ENCODE measurements around the gene SKAP2. TPM values are rescaled to one million over a fixed set of nuclear protein-coding genes. Genes with fewer than 3 reads are reported as not detected.

SKAP2 gene
- polyA plus RNA-seq, 1 of the 3 experiments (the other 2 are of a cell fraction), result 0.69 TPM

GRCh38 chr7:26645121-26645520 lies 219.3 kb downstream of the SKAP2 start:
- TF ChIP-seq TCF12 (IDR thresholded peaks at IDR 0.05), result no peak
- TF ChIP-seq PBX3 (IDR thresholded peaks at IDR 0.05), result no peak
- no peak for TF ChIP-seq MEF2A (IDR thresholded peaks at IDR 0.05; ENCODE audit: borderline replicate concordance, low read depth)
- TF ChIP-seq GABPA (IDR thresholded peaks at IDR 0.05; ENCODE audit: low read depth), result no peak
- DNase-seq, result no peak
- CTCF ChIA-PET, result interaction anchor here (1.6 to 1.8 kb wide), 3 partner anchors 23 to 275 kb away, joined by 5 to 8 read pairs (median 7); no protein-coding TSS in a partner anchor
- Histone ChIP-seq H3K27me3 (ENCODE audit: insufficient read depth) (no peaks in the 10 kb centered on the region), H3K79me2 (ENCODE audit: insufficient read depth) (no peaks in the 10 kb centered on the region), H3K4me3 (ENCODE audit: low read depth in 2 of 2, low read length in 1 of 2) (no peak overlapping the region), H3K4me2 (no peak overlapping the region), H2AFZ (ENCODE audit: low read depth) (no peak overlapping the region), H3K4me1 (ENCODE audit: control insufficient read depth in 1 of 2, insufficient read depth in 2 of 2, low read depth in 1 of 2, low read length in 1 of 2) (no peaks in the 10 kb centered on the region), H3K36me3 (replicated peaks in 1 of 2; ENCODE audit: control insufficient read depth in 1 of 2, insufficient read depth in 2 of 2, low read length in 1 of 2) (no peaks in the 10 kb centered on the region), H3K9ac (no peak overlapping the region), H3K9me3 (no peaks in the 10 kb centered on the region), H3K9me2 (no peaks in the 10 kb centered on the region), H4K20me1 (ENCODE audit: insufficient read depth) (no peaks in the 10 kb centered on the region), H3K27ac (ENCODE audit: low read depth in 2 of 2, low read length in 1 of 2) (no peak overlapping the region), H3F3A (replicated peaks; ENCODE audit: insufficient read depth) (no peaks in the 10 kb centered on the region)
- POLR2A ChIA-PET, result no interaction called here
- WGBS (ENCODE audit: low lambda C conversion rate), result 50% methylated on average over 6 of the region's 6 CpGs

- H3K4me3 ChIP-seq (ENCODE audit: low read depth in 2 of 2, low read length in 1 of 2), result no peak overlapping the region
- WGBS (ENCODE audit: low lambda C conversion rate), result 75% methylated on average over 3 of the region's 3 CpGs
- H4K20me1 ChIP-seq (ENCODE audit: insufficient read depth), result no peaks in the 10 kb centered on the region
- no peaks in the 10 kb centered on the region for H3K9me3 ChIP-seq
- no peaks in the 10 kb centered on the region for H3K9me2 ChIP-seq
- POLR2A ChIA-PET, result no interaction called here
- no peaks in the 10 kb centered on the region for H3K4me1 ChIP-seq (ENCODE audit: control insufficient read depth in 1 of 2, insufficient read depth in 2 of 2, low read depth in 1 of 2, low read length in 1 of 2)
- no peak for TF ChIP-seq POLR2AphosphoS5 (IDR thresholded peaks at IDR 0.05; ENCODE audit: low read depth, low read length)
- TF ChIP-seq FOSL2 (IDR thresholded peaks at IDR 0.05; ENCODE audit: borderline replicate concordance, low read depth), result no peak
- no peak for TF ChIP-seq GABPA (IDR thresholded peaks at IDR 0.05; ENCODE audit: low read depth)
- no peak for TF ChIP-seq USF1 (IDR thresholded peaks at IDR 0.05; ENCODE audit: borderline replicate concordance, low read depth)
- no peak for TF ChIP-seq ZBTB33 (IDR thresholded peaks at IDR 0.05; ENCODE audit: borderline replicate concordance, low read depth)
- TF ChIP-seq GATA2 (CRISPR knock-in tag; IDR thresholded peaks at IDR 0.05), result no peak
- no peak for TF ChIP-seq NFIC (IDR thresholded peaks at IDR 0.05; ENCODE audit: borderline replicate concordance)
- TF ChIP-seq RFX5 (IDR thresholded peaks at IDR 0.05; ENCODE audit: low read length), result no peak
- no peak for TF ChIP-seq NRF1 (IDR thresholded peaks at IDR 0.05; ENCODE audit: low read depth, low read length)
- no peak for TF ChIP-seq TCF12 (IDR thresholded peaks at IDR 0.05)
- TF ChIP-seq RAD21 (IDR thresholded peaks at IDR 0.05; ENCODE audit: low read length), result no peak
- no peak for TF ChIP-seq PBX3 (IDR thresholded peaks at IDR 0.05)
- no peaks in the 10 kb centered on the region for H3F3A ChIP-seq (replicated peaks; ENCODE audit: insufficient read depth)
- H3K79me2 ChIP-seq (ENCODE audit: insufficient read depth), result no peaks in the 10 kb centered on the region
- H3K36me3 ChIP-seq (replicated peaks in 1 of 2; ENCODE audit: control insufficient read depth in 1 of 2, insufficient read depth in 2 of 2, low read length in 1 of 2), result no peaks in the 10 kb centered on the region
- no peak overlapping the region for H3K9ac ChIP-seq
- no peak overlapping the region for H3K4me2 ChIP-seq
- CTCF ChIA-PET, result no interaction called here
- no peak for DNase-seq
- H3K27me3 ChIP-seq (ENCODE audit: insufficient read depth), result no peaks in the 10 kb centered on the region
- no peak overlapping the region for H2AFZ ChIP-seq (ENCODE audit: low read depth)
- H3K27ac ChIP-seq (ENCODE audit: low read depth in 2 of 2, low read length in 1 of 2), result no peak overlapping the region
Observed at GRCh38 chr7:26642416-26642815, 222.0 kb downstream of the SKAP2 start.
